HepG2 (cell line): ENCODE data around the gene TMEM139. TPM values are rescaled to one million over a fixed set of nuclear protein-coding genes. Genes with fewer than 3 reads are reported as not detected.

ENCODE experiments used
- ARHGAP35 ChIP-seq: sonication (generic); formaldehyde crosslinking; IDR thresholded peaks from 2 replicates; pipeline ENCODE4 v1.9.0; 2022; ENCODE audit warnings: mild to moderate bottlenecking, inconsistent platforms, moderate library complexity, missing genetic modification reagents, borderline replicate concordance
- MIER2 ChIP-seq: IDR thresholded peaks from 2 replicates; pipeline ENCODE4 v1.6.1; 2016; ENCODE audit warnings: missing biosample characterization, missing genetic modification reagents
- THRA ChIP-seq: sonication (generic); formaldehyde crosslinking; IDR thresholded peaks from 2 replicates; pipeline ENCODE4 v1.4.0; 2020; ENCODE audit warnings: missing genetic modification reagents, borderline replicate concordance
- ZFX ChIP-seq: sonication (generic); formaldehyde crosslinking; IDR thresholded peaks from 2 replicates; pipeline ENCODE4 v1.4.0; 2020; ENCODE audit warnings: mild to moderate bottlenecking, low read depth, missing genetic modification reagents, moderate library complexity
- ZNF337 ChIP-seq: sonication (generic); formaldehyde crosslinking; IDR thresholded peaks from 2 replicates; pipeline ENCODE4 v1.5.1; 2020; ENCODE audit warnings: missing genetic modification reagents, low read depth, mild to moderate bottlenecking, borderline replicate concordance
- ZNF44 ChIP-seq: sonication (generic); formaldehyde crosslinking; IDR thresholded peaks from 2 replicates; pipeline ENCODE4 v1.5.1; 2020; ENCODE audit warnings: mild to moderate bottlenecking, missing genetic modification reagents
- polyA plus RNA-seq, 8 experiments: library from polyadenylated mRNA; depleted of rRNA in 3 of 8; stranded (reverse) in 7 of 8; unstranded in 1 of 8; fragments of >200 nt; fragmentation: Illumina TruSeq in 4 of 8; extraction: Trizol in 4 of 8; gene quantifications; 2 replicates each; pipeline versions ENCODE4 v1.2.1 to v1.2.3, GENCODE V29; 2011 to 2016; ENCODE audit warnings: low read depth in 4 of 8, missing spikeins in 1 of 8, mixed read lengths in 1 of 8; ENCODE audit not compliant: insufficient read depth in 1 of 8
- total RNA-seq, 5 experiments: library from RNA; depleted of rRNA; stranded (reverse); fragments of >200 nt; fragmentation: Illumina TruSeq; extraction: Trizol; gene quantifications; 2 replicates each; pipeline ENCODE4 v1.2.3, GENCODE V29; 2016; ENCODE audit warnings: low read depth in 1 of 5
- TF ChIP-seq, protein P1 (sequence below): sonication (generic); formaldehyde crosslinking; IDR thresholded peaks from 2 replicates; pipeline ENCODE4 v1.5.0; 2020; ENCODE audit warnings: mild to moderate bottlenecking, missing genetic modification reagents, borderline replicate concordance

Gene TMEM139
- total and polyA plus RNA-seq, 2 of the 13 experiments (the other 11 are each of a cell fraction or from before 2014, with no cell fraction given), result 7.9 to 14.0 TPM

- TF ChIP-seq, protein P1, sequence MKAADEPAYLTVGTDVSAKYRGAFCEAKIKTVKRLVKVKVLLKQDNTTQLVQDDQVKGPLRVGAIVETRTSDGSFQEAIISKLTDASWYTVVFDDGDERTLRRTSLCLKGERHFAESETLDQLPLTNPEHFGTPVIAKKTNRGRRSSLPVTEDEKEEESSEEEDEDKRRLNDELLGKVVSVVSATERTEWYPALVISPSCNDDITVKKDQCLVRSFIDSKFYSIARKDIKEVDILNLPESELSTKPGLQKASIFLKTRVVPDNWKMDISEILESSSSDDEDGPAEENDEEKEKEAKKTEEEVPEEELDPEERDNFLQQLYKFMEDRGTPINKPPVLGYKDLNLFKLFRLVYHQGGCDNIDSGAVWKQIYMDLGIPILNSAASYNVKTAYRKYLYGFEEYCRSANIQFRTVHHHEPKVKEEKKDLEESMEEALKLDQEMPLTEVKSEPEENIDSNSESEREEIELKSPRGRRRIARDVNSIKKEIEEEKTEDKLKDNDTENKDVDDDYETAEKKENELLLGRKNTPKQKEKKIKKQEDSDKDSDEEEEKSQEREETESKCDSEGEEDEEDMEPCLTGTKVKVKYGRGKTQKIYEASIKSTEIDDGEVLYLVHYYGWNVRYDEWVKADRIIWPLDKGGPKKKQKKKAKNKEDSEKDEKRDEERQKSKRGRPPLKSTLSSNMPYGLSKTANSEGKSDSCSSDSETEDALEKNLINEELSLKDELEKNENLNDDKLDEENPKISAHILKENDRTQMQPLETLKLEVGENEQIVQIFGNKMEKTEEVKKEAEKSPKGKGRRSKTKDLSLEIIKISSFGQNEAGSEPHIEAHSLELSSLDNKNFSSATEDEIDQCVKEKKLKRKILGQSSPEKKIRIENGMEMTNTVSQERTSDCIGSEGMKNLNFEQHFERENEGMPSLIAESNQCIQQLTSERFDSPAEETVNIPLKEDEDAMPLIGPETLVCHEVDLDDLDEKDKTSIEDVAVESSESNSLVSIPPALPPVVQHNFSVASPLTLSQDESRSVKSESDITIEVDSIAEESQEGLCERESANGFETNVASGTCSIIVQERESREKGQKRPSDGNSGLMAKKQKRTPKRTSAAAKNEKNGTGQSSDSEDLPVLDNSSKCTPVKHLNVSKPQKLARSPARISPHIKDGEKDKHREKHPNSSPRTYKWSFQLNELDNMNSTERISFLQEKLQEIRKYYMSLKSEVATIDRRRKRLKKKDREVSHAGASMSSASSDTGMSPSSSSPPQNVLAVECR (CRISPR knock-in tag), result no peak
- TF ChIP-seq ARHGAP35 (CRISPR knock-in tag) (no peak), THRA (CRISPR knock-in tag) (no peak), ZNF337 (CRISPR knock-in tag) (no peak), ZNF44 (CRISPR knock-in tag) (no peak), MIER2 (CRISPR knock-in tag) (no peak), ZFX (no peak)
Observed at GRCh38 chr7:143265017-143265693, 19.6 kb upstream of the TMEM139 start (continued).
